Adipose tissue (tissue), 3 donors: Measurements from ENCODE around the gene PAPLN. TPM values are rescaled to one million over a fixed set of nuclear protein-coding genes. Genes with fewer than 3 reads are reported as not detected.

Experiments
- H3K27ac ChIP-seq: one replicate; pipeline ENCODE4 v1.5.1; 2013; ENCODE audit warnings: low read depth, low read length
- WGBS, 3 donors: extraction: QIAGEN DNeasy Blood & Tissue Kit; methylation state at CpG; one replicate each; pipeline ENCODE4 v1.1.7; 2013; 5-methylcytosine and 5-hydroxymethylcytosine counted together
- polyA plus RNA-seq, 3 donors: library from polyadenylated mRNA; stranded (reverse); fragments of 200-250 nt; gene quantifications; one replicate each; pipeline ENCODE4 v1.2.3, GENCODE V29; 2013
- donor health status: healthy with polysubstance abuse.
- donor health status: Bipolar disorder and iron deficiency.
- donor health status: healthy.

PAPLN gene
- polyA plus RNA-seq, 3 donors: 2.1 to 9.3 (median 3.9) TPM

DNA sequence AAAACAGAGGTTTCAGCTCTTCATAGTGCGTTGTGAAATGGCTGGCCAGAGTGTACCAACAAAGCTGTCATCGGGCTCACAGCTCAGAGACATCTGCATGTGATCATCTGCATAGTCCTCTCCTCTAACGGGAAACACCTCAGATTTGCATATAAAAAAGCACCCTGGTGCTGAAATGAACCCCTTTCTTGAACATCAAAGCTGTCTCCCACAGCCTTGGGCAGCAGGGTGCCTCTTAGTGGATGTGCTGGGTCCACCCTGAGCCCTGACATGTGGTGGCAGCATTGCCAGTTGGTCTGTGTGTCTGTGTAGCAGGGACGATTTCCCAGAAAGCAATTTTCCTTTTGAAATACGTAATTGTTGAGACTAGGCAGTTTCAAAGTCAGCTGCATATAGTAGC, 14.3 kb upstream of the PAPLN start:
- 58 to 67% (median 65%) methylated on average over 5 of the region's 5 CpGs for WGBS, 3 donors
- no peak overlapping the region for H3K27ac ChIP-seq

DNA sequence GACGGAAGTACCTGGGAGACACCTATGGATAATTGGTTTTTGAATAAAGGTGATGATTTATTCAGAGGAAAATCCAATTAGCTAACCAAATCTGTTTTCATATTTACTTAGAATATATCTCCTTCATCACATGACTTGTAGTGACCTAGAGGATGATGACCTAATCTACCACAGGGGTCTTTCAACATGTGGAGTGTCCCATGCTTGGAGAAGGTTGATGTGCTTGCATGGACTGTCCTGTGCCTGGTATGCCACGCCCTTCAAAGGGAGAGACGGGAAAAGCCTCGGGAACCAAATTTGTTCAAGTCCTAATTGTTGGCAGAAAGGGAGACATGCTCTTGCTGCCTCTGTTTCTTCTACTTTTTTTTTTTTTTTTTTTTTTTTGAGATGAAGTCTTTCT, 11.8 kb upstream of the PAPLN start:
- no peak overlapping the region for H3K27ac ChIP-seq
- WGBS, 3 donors: 88 to 90% (median 89%) methylated on average over 4 of the region's 4 CpGs

DNA sequence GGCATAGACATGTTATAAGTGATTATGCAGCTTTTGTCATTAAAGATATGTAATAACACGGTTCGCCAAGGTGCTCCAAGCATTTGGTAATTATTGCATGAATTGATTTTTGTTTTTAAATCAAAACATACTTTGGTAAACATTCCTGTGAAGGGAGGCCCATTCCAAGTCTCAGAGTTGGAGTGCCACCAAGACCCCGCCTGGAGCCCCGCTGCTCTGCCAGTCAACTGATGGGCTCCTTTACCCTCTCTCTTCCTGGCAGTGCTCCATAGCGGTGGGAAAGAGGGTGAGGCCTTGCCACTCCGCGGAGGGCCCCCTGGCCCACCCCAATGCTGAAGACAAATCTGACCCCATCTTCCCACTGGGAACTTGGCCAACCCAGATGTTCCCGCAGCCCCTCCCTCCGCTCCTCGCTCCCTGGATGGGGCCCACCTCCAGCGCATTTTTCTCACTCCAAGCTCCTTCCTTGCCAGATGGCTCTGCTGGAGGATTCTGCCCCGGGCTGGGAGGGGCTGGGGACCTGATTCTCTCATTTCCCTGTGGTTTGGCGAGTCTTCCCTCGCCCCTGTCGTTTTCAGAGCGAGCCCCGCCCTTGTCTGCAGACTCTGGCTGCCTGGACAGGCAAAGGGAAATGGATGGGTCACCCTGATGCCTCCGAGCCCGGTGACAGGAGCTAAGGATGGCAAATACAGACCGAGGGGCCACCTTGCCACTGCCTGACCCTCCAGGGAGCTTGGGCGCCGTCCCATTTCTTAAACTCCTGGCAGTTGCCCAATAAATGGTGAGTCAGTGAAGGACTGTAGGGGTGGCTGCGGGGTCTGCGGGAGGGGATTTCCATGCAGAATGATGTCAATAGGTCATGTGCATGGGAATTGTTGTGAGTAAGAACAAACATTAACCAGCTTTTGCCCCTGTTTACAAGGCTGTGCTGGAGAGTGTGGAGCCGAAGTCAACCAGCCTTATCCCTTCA, 9.2 kb upstream of the PAPLN start:
- WGBS, 3 donors: 39 to 56% (median 47%) methylated on average over 25 of the region's 25 CpGs
- H3K27ac ChIP-seq: no peak overlapping the region

DNA sequence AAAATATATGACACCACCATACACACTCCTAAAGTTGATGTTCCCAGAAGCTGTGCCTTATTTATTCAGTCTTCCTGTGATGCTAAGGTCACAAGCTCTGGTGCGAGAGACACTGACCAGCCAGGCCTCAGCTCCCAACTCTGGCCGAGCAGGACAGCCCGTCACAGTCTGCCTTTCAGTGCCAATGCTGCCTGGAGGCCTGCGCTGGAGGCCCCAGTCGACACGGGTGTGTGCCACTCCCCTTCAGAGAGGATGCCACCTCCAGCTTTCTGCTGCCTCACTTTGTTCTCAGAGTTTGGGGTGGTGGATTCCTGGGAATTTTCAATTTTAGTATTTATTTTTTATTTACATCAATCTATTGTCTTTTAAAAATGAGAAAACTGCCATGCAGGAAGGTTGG, 7.3 kb upstream of the PAPLN start:
- no peak overlapping the region for H3K27ac ChIP-seq
- WGBS, 3 donors: 91 to 97% (median 94%) methylated on average over 6 of the region's 6 CpGs

DNA sequence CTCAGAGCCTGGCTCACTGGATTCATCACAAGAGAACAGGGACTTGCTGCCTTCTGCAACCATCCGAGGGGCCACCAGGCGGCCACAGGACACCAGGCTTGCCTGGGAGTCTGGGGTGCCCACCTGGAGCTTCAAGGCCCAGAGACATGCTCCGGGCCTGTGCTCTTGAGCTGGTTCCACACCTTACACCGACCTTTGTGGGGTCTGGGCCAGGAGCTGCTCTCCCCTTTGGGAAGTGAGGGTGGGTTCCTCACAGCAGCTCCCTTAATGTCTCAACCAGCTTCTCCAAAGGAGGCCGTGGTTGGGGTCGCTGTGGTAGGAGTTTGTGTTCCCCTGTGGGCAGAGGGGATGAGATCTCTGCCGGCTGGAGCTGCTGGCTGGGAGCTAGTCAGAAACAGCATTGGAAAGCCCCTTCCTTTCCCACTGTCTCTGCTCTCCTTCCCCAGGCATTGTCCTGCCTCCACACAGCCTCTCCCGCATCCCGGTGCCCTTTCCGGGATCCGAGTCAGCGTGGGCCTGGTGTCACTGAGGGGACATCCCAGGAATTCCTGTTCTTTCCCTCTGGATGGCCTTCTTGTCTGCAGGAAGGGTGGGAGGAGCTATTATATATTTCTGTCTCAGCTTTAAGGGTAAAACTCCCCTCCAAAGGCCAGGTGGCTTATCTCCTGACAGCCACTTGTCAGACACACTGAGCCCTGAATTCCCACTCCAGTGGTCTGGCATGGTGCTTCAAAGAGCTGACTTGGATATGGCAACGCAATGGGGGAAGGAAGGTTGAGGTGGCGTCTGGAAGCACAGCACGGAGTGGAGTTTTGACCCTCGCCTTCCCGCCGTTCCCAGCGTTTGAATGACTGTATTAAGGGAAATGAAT, 5.1 kb upstream of the PAPLN start:
- WGBS, 3 donors: 51 to 72% (median 58%) methylated on average over 19 of the region's 19 CpGs
- no peak overlapping the region for H3K27ac ChIP-seq

DNA sequence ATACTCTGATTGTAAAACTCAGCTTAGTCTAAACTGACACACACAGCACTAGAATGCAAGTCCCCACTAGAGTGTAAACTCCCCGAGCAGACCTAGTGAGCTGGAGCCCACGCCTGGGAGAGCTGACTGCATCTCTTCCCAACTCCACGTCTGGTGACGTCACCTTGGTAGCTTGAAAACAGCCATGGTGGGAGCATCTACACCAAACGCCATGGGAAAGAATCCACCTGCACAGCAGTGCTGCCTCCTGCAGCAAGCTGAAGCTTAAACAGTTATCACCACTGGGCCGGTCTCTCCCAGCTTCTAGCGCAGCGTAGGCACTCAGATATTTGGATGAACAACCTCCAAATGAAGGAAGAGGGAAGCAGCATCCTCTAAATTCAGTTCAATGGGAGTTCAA, 4.3 kb upstream of the PAPLN start:
- no peak overlapping the region for H3K27ac ChIP-seq
- 43 to 82% (median 79%) methylated on average over 8 of the region's 8 CpGs for WGBS, 3 donors

DNA sequence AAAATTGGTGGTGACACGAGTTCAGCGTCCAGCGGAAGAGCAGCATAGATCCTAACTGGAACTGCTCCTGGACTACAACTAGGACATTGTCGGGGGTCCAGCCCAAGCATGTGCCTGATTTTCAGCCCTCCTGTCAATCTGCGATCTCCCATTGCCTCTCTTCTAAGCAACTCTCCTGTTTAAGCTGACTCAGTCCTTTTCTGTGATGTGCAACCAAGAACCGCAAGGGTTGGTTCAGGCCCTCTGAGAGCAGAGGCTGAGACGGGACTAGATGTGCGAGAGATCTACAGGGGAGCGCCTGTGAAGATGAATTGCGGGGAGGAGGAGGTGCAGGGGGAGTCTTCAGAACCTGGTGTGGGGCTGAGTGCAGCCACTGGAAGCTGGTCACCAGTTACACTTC, 3.7 kb upstream of the PAPLN start:
- WGBS, 3 donors: 87 to 93% (median 89%) methylated on average over 10 of the region's 10 CpGs
- no peak overlapping the region for H3K27ac ChIP-seq

DNA sequence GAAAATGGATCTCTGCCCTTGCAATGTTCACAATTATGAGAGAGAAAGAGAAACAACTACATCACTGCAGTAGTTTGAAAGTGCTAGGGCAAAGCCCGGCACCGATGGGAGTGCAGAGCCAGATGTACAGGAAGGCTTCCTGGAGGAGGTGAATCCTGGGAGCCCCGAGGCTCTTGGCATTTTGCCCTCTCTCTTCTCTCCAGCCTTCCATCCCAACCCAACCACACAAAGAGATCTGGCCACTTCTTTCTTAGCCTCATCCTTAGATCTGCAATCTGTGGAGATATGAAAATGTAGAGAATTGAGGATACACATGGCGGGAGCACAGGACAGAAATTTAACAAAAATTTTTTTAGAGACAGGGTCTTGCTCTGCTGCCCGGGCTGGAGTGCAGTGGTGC, 3.3 kb upstream of the PAPLN start:
- H3K27ac ChIP-seq: no peak overlapping the region
- WGBS, 3 donors: 81 to 85% (median 83%) methylated on average over 5 of the region's 5 CpGs

DNA sequence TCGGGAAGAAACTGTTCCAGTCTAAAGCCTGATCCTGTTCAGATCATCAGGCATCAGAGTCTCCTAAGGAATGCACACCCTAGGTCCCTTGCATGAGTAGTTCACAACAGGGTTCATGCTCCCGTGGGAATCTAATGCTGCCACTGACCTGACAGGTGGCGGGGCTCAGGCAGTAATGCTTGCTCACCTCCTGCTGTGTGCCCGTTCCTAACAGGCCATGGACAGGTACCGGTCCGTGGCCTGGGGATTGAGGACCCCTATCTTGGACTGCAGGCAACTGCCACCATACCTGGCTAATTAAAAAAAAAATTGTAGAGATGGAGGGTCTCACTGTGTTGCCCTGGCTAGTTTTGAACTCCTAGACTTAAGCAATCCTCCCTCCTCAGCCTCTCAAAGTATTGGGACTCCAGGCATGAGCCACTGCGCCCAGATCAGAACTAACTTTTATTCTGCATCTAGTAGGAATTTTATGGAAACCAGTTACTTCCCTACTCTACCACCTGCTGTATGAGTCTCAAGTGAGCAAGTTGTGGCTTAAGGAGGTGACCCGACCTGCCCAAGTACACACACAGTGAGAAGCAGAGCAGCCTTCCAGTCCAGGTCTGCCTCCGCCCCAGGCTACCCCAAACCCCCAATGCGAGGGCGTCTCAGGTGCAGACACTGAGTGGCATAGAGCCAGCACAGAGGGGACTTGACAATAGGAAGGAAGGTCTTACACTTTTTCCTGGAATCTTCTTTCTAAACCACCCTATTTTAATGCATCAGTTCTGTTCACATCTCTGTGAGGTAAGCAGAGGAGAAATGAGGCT, 2.5 kb upstream of the PAPLN start:
- no peak overlapping the region for H3K27ac ChIP-seq
- WGBS, 3 donors: 83 to 85% (median 85%) methylated on average over 11 of the region's 11 CpGs

DNA sequence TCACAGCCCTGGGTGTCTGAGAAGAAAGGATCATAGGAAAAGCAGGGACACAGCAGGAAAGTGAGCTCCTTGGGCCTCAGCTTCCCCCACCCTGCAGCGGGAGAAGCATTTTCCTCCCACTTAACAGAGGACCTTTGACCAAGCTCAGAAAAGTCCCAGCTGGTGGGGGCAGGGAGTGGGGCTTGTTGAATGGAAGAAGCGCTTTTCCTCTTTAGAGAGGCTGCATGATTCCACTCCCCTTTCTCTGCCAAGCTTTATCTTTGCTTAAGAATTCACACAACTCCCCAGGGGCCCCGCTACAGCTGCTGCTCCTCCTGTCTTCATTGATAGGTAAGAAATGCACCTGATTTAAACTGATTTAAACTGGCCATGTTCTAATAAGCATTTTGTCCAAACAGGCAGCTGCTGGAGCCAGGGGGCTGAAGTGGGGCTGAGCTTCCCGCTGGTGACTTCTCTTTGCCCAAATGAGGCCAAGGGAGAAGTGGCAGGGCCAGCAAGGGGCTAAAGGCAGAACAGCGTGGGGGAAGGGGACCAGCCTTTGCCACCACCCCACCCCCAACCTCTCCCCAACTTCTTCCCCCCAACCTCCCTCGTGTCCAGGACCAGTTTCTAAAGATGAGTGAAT, 1.7 kb upstream of the PAPLN start:
- H3K27ac ChIP-seq: no peak overlapping the region

DNA sequence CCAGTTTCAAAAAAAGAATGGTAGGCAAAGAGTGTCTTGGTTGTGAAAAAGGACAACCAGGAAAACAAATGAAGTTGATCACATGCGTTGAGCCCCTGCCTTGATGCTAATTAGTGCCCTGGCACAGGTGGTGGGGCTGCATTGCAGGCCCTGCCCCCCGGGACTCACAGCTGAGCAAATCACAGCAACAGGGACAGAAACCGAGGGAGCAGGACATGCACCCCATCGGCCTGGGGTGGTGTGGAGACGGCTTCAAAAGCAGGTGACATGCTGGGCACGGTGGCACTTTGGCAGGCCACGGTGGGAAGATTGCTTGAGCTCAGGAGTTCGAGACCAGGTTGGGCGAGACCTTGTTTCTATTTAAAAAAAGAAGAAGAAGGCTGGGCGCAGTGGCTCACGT, 1.1 kb upstream of the PAPLN start:
- 57 to 86% (median 71%) methylated on average over 11 of the region's 11 CpGs for WGBS, 3 donors
- no peak overlapping the region for H3K27ac ChIP-seq

More for the DNA sequence above, 1.7 kb upstream of the PAPLN start:
- WGBS, 3 donors: 49 to 67% (median 49%) methylated on average over 6 of the region's 6 CpGs

DNA sequence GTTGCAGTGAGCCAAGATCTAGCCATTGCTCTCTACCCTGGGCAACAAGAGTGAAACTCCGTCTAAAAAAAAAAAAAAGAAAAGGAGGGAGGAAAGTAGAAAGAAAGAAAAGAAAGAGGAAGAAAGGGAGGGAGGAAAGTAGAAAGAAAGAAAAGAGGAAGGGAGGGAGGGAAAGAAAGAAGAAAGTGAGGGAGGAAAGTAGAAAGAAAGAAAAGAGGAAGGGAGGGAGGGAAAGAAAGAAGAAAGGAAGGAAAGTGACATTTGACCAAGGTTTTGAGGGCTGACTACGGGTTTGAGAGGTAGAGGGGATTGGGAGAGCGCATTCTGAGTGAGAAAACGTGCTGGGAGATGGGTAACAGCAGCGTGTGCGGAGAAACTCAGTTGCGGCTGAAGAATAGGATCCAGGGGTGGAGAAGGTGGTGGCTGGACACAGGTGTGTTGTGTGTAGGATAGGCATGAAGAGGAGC, 521 bp upstream of the PAPLN start:
- 53 to 81% (median 57%) methylated on average over 6 to 7 of the region's 7 CpGs for WGBS, 3 donors

DNA sequence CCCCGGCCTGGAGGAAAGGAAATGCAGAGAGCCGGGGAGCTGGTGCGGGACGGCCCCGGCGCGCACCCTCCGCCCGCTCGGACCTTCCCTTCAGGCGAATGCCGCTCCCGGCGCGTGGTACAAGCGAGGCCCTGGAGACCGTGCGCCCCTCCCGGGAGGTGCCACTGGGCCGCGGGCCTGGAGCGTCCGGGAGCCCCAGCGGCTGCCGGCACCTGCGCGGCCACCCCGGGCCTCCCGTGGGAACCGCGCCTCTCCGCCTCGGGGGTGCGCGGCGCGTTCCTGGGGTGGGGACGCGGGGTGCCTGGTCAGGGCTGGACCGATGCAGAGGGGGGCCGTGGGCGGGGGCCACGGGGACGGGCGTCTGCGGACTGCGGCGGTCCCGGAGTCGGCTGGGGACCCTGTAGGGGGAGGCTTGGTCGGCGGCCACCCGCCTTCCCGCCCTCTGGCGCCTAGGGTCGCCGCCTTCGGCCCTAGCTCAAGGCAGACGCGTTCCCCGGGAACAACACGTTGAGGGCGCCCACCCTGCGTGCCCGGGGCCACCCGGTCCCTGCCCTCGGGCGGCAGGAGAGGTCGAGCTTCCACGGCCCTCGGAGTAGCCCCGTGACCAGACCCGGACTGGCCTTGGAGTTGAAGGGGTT, 599 bp downstream of the PAPLN start:
- 2 to 4% (median 3%) methylated on average over 49 to 73 of the region's 73 CpGs for WGBS, 3 donors
- H3K27ac ChIP-seq: no peak overlapping the region

More for the DNA sequence above, 521 bp upstream of the PAPLN start:
- no peak overlapping the region for H3K27ac ChIP-seq

DNA sequence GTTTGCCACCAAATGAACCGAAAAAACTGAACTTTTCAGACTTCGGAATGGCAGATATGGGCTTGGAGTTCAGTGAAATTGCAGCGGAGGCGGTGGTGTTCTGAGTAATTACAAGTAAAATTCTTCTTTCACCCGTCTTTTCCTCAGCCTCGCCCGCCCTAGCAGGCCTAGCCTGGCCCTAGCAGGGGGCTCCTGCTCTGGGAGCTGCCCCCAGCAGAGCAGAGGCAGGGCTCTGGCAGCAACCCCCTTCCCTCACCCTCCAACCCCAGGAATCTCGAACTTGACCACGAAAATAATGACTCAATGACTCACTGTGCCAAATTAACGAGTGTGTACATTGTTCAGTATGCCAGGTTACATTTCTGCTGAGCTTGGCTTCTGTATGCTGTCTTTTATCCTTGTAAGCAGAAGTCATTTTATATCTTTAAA, 1.1 kb downstream of the PAPLN start:
- H3K27ac ChIP-seq: no peak overlapping the region
- WGBS, 3 donors: 24 to 42% (median 33%) methylated on average over 10 of the region's 10 CpGs

DNA sequence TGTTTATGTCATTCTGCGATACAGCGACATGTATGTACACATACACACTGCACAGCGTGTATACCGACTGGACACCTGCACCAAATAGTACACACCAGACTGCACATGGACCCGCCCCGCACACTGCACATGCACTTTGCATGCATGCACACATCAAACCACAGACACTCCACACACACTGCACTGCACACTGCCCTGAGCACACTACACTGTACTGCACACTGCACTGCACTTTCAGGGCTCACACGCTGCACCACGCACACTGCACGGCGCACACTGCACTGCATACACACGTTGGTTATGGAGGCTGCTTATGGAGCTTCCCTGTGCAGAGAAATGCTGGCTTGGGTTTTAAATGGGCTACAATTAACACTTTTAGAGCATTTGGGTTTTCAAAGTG, 1.6 kb downstream of the PAPLN start:
- 77 to 90% (median 83%) methylated on average over 11 of the region's 11 CpGs for whole genome bisulfite sequencing, 3 donors
- H3K27ac ChIP-seq: no peak overlapping the region

DNA sequence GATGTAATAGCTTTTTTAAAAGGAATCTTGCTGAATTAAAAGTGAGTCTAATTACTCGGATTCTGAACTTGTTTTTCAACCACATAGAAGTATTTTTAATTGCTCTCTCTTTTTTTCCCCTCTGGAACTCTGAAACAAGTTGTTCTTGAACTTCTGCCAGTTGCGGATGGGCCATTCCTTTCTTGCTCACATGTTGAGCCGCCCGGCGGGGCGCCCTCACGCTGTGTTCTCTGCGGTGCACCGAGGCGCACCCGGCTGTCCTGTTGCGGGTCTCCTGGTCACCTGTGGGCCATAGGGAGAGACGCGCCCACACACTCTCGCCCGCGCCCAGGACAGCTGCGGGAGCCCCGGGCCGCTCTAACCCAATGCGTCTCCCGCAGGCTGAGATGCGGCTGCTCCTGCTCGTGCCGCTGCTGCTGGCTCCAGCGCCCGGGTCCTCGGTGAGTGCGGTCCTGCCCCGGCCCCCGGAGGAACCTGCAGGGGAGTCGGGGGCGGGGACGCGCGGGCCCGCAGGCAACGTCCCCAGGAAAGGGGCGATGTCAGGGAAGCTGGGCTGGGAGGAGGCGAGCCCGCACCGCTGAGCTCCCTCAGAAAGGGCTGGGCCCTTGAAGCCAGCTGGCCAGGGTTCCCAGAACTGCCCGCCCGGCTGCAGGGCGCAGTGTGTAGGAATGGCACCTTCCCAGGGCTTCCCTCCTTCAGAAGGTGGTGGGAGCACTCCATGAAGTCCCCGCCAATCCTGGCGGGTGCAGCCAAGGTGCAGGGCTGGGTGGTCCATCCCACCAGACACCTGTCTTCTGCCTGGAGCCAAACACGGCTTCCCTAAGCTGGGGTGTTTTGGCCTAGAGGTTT, 2.3 kb downstream of the PAPLN start:
- no peak overlapping the region for H3K27ac ChIP-seq
- WGBS, 3 donors: 10 to 11% (median 10%) methylated on average over 48 of the region's 48 CpGs
